ENCODE results near the gene NRXN2.
"Not testable (repeated sequence)": the region's sequence is repeated elsewhere in the genome, so short reads cannot be mapped to it uniquely, and the experiment has no call there.

NRXN2 gene

DNA sequence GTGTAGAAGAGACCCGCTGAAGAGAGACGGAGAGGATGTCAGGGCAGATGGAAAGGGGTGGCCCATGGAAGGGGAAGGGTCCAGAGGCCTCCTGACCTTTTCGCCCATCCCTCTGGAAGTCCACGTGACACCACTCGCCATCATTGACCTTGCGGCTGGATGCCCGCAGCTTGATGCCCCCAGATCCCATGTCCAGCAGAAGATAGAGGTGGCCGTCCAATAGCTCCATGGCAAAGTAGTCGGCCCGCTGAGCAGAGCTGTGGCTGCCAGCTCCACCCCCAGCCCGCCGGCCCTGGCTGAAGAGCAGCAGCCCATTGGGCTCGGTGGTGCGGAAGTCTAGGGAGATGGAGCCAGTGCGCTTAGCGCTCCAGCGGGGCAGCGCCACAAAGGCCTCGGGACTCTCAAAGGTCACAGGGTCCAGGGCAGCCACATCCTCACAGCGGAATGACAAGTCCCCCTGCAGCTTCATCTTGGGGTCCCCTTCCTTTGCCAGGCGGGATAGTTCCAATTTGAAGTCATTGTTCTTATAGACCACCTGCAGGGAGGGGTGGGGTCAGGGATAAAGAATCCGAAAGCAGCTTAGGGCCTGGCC lies 55.7 kb downstream of the NRXN2 start:
- H3K4me3 ChIP-seq (ENCODE audit: low read depth, low read length): no peak overlapping the region
- H3K36me3 ChIP-seq (ENCODE audit: control insufficient read depth, insufficient read depth, low read length): peaks cover 7% of the 10 kb centered on the region
- H3K27me3 ChIP-seq (ENCODE audit: control insufficient read depth, insufficient read depth, low read length): peaks cover 2% of the 10 kb centered on the region
- H3K9me3 ChIP-seq (ENCODE audit: control insufficient read depth, insufficient read depth, low read length): no peaks in the 10 kb centered on the region
- no peak overlapping the region for H3K9ac ChIP-seq (ENCODE audit: low read depth, low read length)
- peaks cover 2% of the 10 kb centered on the region for H3K4me1 ChIP-seq (ENCODE audit: control insufficient read depth, insufficient read depth, low read length)

GRCh38 chr11:64665411-64665821 lies 57.6 kb downstream of the NRXN2 start:
- H3K9me3 ChIP-seq (ENCODE audit: control insufficient read depth, insufficient read depth, low read length): no peaks in the 10 kb centered on the region
- H3K9ac ChIP-seq (ENCODE audit: low read depth, low read length): no peak overlapping the region
- H3K27me3 ChIP-seq (ENCODE audit: control insufficient read depth, insufficient read depth, low read length): peaks cover 2% of the 10 kb centered on the region
- H3K4me1 ChIP-seq (ENCODE audit: control insufficient read depth, insufficient read depth, low read length): peaks cover 2% of the 10 kb centered on the region
- H3K4me3 ChIP-seq (ENCODE audit: low read depth, low read length): no peak overlapping the region
- peaks cover 7% of the 10 kb centered on the region for H3K36me3 ChIP-seq (ENCODE audit: control insufficient read depth, insufficient read depth, low read length)

DNA sequence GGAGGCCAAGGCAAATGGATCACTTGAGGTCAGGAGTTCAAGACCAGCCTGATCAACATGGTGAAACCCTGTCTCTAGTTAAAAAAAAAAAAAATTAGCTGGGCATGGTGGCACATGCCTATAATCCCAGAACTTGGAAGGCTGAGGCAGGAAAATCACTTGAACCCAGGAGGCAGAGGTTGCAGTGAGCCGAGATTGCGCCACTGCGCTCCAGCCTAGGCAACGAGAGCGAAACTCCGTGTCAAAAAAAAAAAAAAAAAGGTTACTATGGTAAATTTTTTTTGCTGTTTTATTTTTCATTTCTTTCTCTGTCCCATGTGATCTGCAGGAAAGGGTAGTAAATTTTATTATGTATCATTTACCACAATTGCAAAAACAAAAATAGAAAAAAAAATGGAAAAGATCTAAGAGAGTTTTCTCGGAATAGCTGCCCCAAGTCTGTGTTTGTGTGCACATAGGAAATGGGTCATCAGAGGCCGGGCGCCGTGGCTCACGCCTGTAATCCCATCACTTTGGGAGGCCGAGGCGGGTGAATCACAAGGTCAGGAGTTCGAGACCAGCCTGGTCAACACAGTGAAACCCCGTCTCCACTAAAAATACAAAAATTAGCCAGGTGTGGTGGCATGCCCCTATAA lies 58.6 kb downstream of the NRXN2 start:
- not testable (repeated sequence) for H3K9ac ChIP-seq (ENCODE audit: low read depth, low read length); H3K36me3 ChIP-seq (ENCODE audit: control insufficient read depth, insufficient read depth, low read length); H3K4me3 ChIP-seq (ENCODE audit: low read depth, low read length); H3K4me1 ChIP-seq (ENCODE audit: control insufficient read depth, insufficient read depth, low read length); H3K27me3 ChIP-seq (ENCODE audit: control insufficient read depth, insufficient read depth, low read length); H3K9me3 ChIP-seq (ENCODE audit: control insufficient read depth, insufficient read depth, low read length)

DNA sequence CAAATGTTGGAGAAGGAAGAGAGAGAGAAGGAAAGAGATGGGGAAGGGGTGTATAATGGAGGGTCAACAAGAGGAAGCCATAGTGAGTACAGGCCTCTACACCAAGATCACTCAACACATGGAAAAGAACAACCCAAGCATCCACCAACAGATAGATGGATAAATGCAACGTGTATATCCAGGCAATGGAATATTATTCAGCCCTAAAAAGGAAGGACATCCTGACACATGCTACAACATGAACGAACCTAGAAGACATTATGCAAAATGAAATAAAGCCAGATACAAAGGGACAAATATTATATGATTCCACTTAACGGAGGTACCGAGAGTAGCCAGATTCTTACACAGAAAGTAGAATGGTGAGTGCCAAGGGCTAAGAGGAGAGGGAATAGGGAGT lies 59.3 kb downstream of the NRXN2 start:
- H3K27me3 ChIP-seq (ENCODE audit: control insufficient read depth, insufficient read depth, low read length): peaks cover 2% of the 10 kb centered on the region
- peaks cover 2% of the 10 kb centered on the region for H3K4me1 ChIP-seq (ENCODE audit: control insufficient read depth, insufficient read depth, low read length)
- peaks cover 7% of the 10 kb centered on the region for H3K36me3 ChIP-seq (ENCODE audit: control insufficient read depth, insufficient read depth, low read length)
- H3K4me3 ChIP-seq (ENCODE audit: low read depth, low read length): no peak overlapping the region
- H3K9me3 ChIP-seq (ENCODE audit: control insufficient read depth, insufficient read depth, low read length): no peaks in the 10 kb centered on the region
- no peak overlapping the region for H3K9ac ChIP-seq (ENCODE audit: low read depth, low read length)

DNA sequence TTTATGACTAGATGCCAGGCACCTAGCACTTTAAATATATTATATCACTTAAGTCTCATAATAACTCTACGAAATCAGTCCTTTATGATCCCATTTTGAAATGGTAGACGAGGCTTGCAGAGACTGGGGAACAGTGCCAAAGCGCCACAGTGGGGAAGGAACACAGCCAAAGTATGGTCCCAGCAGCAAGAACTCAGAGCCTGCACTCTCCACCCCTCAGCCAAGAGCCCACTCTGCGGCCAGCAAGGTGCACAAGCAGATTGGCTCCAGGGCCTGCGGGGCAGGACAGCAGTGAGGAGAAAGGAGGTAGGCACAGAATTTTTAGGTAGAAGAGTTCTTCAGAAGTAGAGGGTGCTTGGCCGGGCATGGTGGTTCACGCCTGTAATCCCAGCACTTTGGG lies 61.4 kb downstream of the NRXN2 start:
- no peak overlapping the region for H3K4me3 ChIP-seq (ENCODE audit: low read depth, low read length)
- no peaks in the 10 kb centered on the region for H3K27me3 ChIP-seq (ENCODE audit: control insufficient read depth, insufficient read depth, low read length)

DNA sequence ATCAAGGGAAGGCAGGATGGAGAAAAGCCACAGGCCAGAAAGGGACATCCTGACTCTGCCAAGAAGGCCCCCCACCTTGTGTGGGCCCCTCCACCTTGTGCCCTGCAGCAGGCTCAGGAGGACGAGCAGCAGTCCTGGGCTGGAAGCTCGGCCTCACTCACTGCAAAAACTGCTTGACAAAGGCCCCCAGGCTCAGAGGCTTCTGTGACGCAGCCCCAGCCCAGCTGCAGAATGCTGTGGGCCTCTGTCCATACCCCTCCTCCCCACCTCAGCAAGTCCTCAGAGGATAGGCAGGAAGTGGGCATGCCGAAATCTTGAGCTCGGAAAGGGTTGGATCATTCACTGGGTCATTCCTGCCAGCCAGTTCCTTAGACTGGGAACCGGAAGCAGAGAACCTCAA lies 61.9 kb downstream of the NRXN2 start:
- Histone ChIP-seq H3K4me3 (ENCODE audit: low read depth, low read length) (no peak overlapping the region), H3K27me3 (ENCODE audit: control insufficient read depth, insufficient read depth, low read length) (no peaks in the 10 kb centered on the region), H3K9ac (ENCODE audit: low read depth, low read length) (no peak overlapping the region), H3K9me3 (ENCODE audit: control insufficient read depth, insufficient read depth, low read length) (no peaks in the 10 kb centered on the region), H3K4me1 (ENCODE audit: control insufficient read depth, insufficient read depth, low read length) (peaks cover 4% of the 10 kb centered on the region), H3K36me3 (ENCODE audit: control insufficient read depth, insufficient read depth, low read length) (no peaks in the 10 kb centered on the region)

More for the DNA sequence above, 61.4 kb downstream of the NRXN2 start:
- Histone ChIP-seq H3K4me1 (ENCODE audit: control insufficient read depth, insufficient read depth, low read length) (peaks cover 2% of the 10 kb centered on the region), H3K9me3 (ENCODE audit: control insufficient read depth, insufficient read depth, low read length) (no peaks in the 10 kb centered on the region), H3K36me3 (ENCODE audit: control insufficient read depth, insufficient read depth, low read length) (no peaks in the 10 kb centered on the region), H3K9ac (ENCODE audit: low read depth, low read length) (no peak overlapping the region)

- no peaks in the 10 kb centered on the region for H3K9me3 ChIP-seq (ENCODE audit: control insufficient read depth, insufficient read depth, low read length)
- H3K27me3 ChIP-seq (ENCODE audit: control insufficient read depth, insufficient read depth, low read length): no peaks in the 10 kb centered on the region
- peaks cover 4% of the 10 kb centered on the region for H3K4me1 ChIP-seq (ENCODE audit: control insufficient read depth, insufficient read depth, low read length)
- H3K36me3 ChIP-seq (ENCODE audit: control insufficient read depth, insufficient read depth, low read length): no peaks in the 10 kb centered on the region
- H3K4me3 ChIP-seq (ENCODE audit: low read depth, low read length): no peak overlapping the region
- H3K9ac ChIP-seq (ENCODE audit: low read depth, low read length): no peak overlapping the region
These were observed 62.3 kb downstream of the NRXN2 start for GRCh38 chr11:64660706-64661105.

GRCh38 chr11:64660205-64660604 lies 62.8 kb downstream of the NRXN2 start:
- Histone ChIP-seq H3K4me3 (ENCODE audit: low read depth, low read length) (no peak overlapping the region), H3K27me3 (ENCODE audit: control insufficient read depth, insufficient read depth, low read length) (no peaks in the 10 kb centered on the region), H3K36me3 (ENCODE audit: control insufficient read depth, insufficient read depth, low read length) (no peaks in the 10 kb centered on the region), H3K9me3 (ENCODE audit: control insufficient read depth, insufficient read depth, low read length) (no peaks in the 10 kb centered on the region), H3K9ac (ENCODE audit: low read depth, low read length) (no peak overlapping the region), H3K4me1 (ENCODE audit: control insufficient read depth, insufficient read depth, low read length) (peaks cover 4% of the 10 kb centered on the region)

GRCh38 chr11:64659417-64660144 lies 63.4 kb downstream of the NRXN2 start:
- peaks cover 4% of the 10 kb centered on the region for H3K4me1 ChIP-seq (ENCODE audit: control insufficient read depth, insufficient read depth, low read length)
- no peaks in the 10 kb centered on the region for H3K27me3 ChIP-seq (ENCODE audit: control insufficient read depth, insufficient read depth, low read length)
- peak overlapping the region; percentile 5 for H3K9ac ChIP-seq (ENCODE audit: low read depth, low read length)
- H3K4me3 ChIP-seq (ENCODE audit: low read depth, low read length): no peak overlapping the region
- H3K9me3 ChIP-seq (ENCODE audit: control insufficient read depth, insufficient read depth, low read length): no peaks in the 10 kb centered on the region
- no peaks in the 10 kb centered on the region for H3K36me3 ChIP-seq (ENCODE audit: control insufficient read depth, insufficient read depth, low read length)

- no peak overlapping the region for H3K4me3 ChIP-seq (ENCODE audit: low read depth, low read length)
- no peaks in the 10 kb centered on the region for H3K36me3 ChIP-seq (ENCODE audit: control insufficient read depth, insufficient read depth, low read length)
- H3K27me3 ChIP-seq (ENCODE audit: control insufficient read depth, insufficient read depth, low read length): no peaks in the 10 kb centered on the region
- peaks cover 5% of the 10 kb centered on the region for H3K4me1 ChIP-seq (ENCODE audit: control insufficient read depth, insufficient read depth, low read length)
- H3K9ac ChIP-seq (ENCODE audit: low read depth, low read length): no peak overlapping the region
- H3K9me3 ChIP-seq (ENCODE audit: control insufficient read depth, insufficient read depth, low read length): no peaks in the 10 kb centered on the region
These were observed 64.7 kb downstream of the NRXN2 start for GRCh38 chr11:64658265-64658664.

GRCh38 chr11:64656862-64657261 lies 66.1 kb downstream of the NRXN2 start:
- Histone ChIP-seq H3K9ac (ENCODE audit: low read depth, low read length) (no peak overlapping the region), H3K4me1 (ENCODE audit: control insufficient read depth, insufficient read depth, low read length) (peaks cover 6% of the 10 kb centered on the region), H3K4me3 (ENCODE audit: low read depth, low read length) (no peak overlapping the region), H3K9me3 (ENCODE audit: control insufficient read depth, insufficient read depth, low read length) (no peaks in the 10 kb centered on the region), H3K27me3 (ENCODE audit: control insufficient read depth, insufficient read depth, low read length) (no peaks in the 10 kb centered on the region), H3K36me3 (ENCODE audit: control insufficient read depth, insufficient read depth, low read length) (no peaks in the 10 kb centered on the region)

Data from iPS-15b (cell line).